ENCODE measurements around the gene PPT2.

GRCh38 chr6:32171234-32171633 lies 17.3 kb downstream of the PPT2 start:
- TF ChIP-seq CTCF (IDR thresholded peaks at IDR 0.05) = no peak
- TF ChIP-seq POLR2A (IDR thresholded peaks at IDR 0.05) = no peak

Measured in prostate gland (tissue), 2 donors.